ENCODE results near the gene ZNRD2.

ZNRD2 gene

GRCh38 chr11:65574109-65574810 is 4.0 kb downstream of the ZNRD2 start:
- peak; percentile 92 for DNase-seq

- DNase-seq: no peak
Measured at GRCh38 chr11:65574811-65575567, 4.7 kb downstream of the ZNRD2 start.

DNA sequence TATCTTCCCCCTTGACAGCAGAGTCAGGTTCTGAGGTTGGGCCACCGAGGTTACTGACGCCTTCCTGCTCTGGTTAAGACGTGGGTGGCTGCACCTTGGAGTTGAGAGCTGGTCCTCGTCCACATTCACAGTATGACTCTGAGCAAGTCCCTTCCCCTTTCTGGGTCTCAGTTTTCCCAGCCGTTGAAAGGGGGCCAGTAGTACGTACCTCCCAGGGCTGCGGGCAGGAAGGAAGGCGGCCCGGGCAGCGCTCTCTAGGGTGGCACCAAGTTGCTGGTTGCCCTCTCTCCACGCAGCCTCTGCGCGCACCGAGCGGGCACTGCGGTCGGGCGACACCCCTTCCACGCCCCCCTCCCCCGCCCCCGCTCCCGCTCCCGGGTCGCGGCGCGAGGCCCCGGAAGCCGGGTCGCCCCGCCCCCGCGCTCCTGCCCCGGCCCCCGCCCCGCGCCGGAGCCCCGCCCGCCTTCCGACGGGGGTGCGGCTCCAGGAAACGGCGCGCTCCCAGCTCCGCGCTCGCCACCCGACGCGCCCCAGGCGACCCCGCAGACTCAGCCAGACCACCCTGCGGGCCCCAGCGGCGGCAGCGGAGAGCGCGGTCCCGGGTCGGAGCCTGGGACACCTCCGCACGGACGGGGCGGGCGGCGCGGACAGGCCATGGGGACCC is 5.4 kb downstream of the ZNRD2 start, which contains the start of gene EHBP1L1:
TSS of gene EHBP1L1 (plus strand) at position 486 of the 664 bp plus-strand sequence. CDS start 250 bp downstream, outside the sequence.
- peak; percentile 91 for DNase-seq

DNA sequence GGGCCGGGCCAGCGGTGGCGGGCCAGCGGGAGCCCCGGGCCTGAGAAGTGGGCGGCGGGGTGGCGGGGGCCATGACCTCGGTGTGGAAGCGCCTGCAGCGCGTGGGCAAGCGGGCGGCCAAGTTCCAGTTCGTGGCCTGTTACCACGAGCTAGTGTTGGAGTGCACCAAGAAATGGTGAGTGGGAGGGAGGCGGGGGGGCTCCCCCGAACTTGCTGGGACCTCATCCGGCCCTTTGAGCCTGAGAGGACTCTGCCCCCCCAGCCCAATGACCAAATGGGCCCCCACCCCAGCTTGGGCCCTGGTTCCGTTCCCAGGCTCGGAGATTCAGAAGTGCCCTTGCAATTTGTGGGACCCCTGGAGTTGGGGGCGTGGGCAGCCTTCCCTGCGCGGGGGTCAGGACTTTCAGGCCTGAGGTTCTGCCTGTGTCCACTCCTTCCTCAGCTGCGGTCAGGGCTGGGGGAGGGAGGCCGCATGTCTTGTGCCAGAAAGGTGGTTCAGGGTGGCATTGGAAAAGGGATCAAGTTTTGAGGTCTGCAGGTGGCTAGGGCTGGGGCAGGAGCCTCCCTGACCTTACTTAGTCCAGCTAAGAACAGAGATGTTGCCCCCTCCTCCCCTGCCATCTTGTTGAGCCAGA is 6.1 kb downstream of the ZNRD2 start:
- DNase-seq: peak; percentile 29

DNA sequence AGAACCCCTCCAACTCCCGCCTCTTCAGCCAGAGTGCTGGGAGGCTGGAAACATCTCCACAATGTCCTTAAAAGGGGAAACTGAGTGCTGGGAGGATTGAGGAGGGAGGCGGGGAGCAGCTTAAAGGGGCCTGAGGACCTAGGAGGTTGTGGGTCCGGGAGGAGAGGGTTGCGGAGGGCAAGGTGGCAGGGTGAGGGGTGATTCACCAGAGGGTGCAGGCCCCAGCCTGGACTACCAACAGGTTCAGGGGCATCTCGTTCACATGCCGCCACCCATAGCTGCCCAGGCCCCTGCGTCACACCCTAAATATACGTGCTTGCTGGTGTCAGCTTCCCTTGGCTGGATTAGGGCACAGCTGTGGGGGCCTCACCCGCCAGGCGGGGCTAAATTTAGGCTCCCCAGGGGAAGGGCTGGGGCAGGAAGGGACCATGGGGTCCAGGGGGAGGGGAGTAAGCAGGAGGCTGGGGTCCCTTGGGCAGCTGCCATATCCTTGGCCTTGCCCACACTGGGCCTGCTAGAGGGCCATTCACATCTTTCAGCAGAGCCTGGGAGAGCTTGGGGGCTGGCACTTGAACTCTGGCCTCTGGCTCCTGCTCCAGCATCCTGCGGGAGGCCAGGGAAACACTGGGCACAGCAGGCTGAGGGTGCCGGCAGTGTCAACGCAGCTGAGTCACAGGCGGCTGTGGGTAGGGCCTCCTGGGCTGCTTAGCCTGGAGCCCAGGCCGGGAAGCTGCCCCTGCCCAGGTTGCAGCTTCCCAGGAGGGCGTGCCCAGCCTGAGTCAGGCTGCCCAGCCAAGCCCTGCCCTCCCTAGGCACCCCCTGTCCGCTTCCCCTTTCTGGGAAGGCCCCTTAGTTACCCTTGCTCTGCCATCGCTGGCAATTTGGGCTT is 6.8 kb downstream of the ZNRD2 start:
- DNase-seq: peak; percentile 58

DNA sequence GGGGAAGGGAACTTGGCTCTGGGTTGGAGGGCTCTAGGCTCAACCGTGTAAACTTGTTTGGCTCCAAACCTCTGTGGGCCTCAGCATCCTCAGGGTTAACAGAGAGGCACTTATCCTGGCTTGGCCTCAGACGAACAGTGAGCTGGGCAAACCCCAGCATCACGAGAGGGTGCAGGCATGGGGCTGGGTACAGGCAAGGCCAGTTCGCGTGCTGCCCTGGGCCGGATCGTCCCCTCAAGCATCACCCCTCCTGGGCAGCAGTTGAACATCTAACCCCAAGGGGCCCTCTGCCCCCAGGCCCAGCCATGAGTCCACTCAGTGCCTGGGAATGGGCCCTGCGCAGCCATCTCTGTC is 7.5 kb downstream of the ZNRD2 start:
- no peak for DNase-seq

DNA sequence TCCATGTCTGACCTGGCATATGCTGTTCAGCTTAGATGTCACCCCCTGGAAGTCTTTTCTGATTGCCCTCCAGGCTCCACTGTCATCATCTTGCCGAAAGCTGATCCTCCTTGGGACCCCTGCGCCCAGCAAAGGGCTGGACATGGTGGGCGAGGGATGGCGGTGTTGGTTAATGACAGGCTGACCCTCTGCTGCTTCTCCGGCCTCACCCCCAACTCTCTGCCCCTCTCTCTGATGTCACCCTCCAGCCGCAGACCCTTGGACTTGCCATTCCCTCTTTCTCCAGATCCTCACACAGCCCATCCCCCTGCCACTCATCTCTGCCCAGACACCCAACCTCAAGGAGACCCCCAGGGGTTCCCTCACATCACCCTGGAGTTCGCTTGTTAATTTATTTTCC is 7.9 kb downstream of the ZNRD2 start:
- DNase-seq: no peak

DNA sequence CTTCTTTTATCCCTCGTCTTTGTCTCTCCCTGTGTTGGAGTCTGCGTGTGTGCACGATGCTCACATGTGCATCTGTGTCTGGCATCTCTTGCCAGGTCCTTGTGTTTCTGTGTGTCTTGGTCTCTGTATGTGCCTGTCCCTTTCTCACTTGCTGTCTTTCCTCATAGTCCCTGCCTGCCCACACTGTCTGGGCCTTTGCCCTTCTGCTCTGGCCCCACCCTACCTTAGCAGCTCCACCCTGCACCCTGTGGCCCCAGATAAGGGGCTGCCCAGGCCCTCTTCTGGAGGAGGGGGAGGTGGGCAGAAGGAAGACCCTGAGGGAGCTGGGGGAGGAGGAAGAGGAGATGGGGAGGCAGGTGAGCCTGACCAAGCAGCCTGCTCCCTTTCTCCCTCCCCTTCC is 8.4 kb downstream of the ZNRD2 start:
- DNase-seq: no peak

GRCh38 chr11:65579291-65579690 is 9.0 kb downstream of the ZNRD2 start:
- no peak for DNase-seq

DNA sequence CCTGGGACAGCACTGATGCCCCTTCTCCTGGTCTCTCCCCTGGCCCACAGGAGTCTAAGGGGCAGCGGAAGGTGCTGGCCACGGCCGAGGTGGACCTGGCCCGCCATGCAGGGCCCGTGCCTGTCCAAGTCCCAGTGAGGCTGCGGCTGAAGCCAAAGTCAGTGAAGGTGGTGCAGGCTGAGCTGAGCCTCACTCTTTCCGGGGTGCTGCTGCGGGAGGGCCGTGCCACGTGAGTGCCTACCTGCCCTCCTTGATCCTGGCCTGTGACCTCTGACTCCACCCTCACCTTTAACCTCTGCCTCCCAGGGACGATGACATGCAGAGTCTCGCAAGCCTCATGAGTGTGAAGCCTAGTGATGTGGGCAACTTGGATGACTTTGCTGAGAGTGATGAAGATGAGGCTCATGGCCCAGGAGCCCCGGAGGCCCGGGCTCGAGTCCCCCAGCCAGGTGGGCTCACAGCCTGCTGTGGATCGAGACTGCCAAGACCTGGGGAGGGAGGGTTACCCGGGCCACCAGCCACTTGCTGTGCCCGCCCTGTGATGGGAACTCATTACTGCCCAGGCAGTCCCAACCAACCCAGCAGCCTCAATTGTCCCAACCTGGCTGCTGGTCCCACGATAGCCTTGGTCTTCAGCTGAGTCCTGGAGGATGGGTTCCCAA is 9.9 kb downstream of the ZNRD2 start:
- no peak for DNase-seq

- no peak for DNase-seq
Measured at GRCh38 chr11:65580756-65581155, 10.5 kb downstream of the ZNRD2 start.

GRCh38 chr11:65581928-65582327 is 11.7 kb downstream of the ZNRD2 start:
- no peak for DNase-seq

DNA sequence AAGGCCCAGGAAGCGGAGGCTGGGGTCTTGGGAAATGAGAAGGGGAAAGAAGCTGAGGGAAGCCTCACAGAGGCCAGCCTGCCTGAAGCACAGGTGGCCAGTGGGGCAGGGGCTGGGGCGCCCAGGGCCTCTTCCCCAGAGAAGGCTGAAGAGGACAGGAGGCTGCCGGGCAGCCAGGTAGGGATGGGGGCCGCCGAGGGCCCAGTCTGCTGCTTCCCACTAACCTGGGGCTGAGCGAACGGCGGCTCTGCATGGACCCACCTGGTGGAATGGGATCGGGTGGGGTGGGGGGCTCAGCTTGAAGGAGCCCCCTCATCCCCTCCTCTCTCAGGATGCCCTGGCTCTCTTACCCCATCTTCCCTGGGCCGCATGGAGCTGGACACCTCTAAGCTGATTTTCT is 13.3 kb downstream of the ZNRD2 start:
- DNase-seq: no peak

GRCh38 chr11:65584106-65584505 is 13.8 kb downstream of the ZNRD2 start:
- no peak for DNase-seq

DNA sequence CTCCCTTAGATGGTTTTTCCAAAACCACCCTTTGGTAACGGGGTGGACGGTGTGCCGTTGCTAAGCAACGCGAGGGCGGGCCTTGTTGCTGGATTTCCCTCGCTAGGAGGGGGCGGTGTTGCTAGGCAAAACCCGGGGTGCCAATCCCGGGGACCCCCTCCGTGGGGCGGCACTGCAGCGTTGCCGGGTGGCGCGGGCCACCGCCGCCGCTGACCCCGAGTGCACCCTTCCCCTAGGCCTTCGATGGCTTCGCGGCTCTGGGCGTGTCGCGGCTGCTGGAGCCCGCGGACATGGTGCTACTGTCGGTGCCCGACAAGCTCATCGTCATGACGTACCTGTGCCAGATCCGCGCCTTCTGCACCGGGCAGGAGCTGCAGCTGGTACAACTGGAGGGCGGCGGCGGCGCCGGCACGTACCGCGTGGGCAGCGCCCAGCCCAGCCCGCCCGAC is 14.5 kb downstream of the ZNRD2 start:
- DNase-seq: no peak

DNA sequence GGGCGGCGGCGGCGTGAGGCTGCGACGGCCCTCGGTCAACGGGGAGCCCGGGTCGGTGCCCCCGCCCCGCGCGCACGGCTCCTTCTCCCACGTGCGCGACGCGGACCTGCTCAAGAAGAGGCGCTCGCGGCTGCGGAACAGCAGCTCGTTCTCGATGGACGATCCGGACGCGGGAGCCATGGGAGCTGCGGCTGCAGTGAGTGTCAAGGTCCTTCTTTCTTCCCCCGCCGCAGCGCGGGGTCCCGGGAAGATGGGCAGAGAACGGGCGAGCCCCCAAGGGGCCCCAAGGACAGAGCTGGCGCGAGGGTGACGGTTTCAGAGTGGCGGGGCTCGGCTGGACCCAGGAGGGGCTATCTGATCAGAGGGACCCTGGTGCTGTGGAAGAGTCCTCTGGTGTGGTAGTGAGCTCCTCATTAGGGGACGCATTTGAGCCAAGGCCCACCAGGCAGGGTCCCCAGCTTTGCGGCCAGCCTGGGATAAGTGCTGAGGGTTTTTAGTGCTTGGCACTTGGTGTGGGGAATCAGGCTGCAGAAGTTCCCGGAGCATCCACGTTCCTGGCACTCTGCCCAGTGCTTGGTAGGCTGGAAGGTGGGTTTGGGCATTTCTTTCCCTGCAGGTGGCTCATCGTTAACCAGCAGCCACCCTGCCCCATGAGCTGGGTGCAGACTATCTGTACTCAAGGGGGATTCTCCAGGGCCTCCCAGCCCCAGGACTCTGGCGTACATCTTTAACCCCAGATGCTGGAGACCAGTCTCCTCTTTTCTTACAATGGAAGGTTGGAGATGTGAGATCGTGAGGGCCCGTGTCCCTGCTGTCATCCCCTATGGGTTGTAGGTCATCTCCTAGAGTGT is 15.3 kb downstream of the ZNRD2 start:
- DNase-seq: no peak

DNA sequence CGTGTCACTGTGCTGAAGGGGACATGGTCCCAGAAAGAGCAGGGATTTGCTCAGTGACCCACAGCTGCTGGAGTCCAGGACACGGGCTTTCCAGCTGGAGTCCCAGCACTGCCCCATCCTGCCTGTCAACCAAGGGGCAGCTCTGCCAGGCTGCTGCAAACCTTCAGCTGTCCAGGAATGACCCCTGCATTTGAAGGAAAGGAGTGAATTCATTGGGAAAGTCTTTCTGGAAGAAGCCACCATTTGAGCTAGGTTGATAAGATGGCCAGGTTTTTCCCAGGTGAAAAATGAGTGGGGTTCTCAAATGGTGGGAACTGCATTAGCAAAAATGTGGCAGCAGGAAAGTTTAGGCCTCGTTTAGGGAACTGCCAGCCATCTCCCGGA is 16.0 kb downstream of the ZNRD2 start:
- DNase-seq: no peak

DNA sequence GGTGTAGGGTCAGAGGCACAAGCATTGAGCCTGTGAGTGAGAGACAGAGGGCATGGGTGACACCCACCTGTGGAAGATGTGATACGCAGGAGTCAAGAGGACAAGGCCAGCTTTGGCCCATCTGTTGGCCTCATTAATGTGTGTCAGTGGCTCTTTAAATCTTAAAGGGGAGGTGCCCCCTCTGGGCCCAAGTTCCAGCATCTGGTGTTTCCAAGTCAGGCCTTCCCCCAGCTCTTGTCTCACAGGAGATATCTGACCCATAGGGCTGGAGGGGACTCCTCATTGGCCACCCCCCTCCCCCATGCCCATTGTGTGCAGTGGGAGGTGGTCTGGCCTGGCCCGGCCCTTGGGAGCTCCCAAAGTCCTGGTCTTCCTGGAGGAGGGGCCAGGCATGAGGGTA is 16.4 kb downstream of the ZNRD2 start:
- no peak for DNase-seq

DNA sequence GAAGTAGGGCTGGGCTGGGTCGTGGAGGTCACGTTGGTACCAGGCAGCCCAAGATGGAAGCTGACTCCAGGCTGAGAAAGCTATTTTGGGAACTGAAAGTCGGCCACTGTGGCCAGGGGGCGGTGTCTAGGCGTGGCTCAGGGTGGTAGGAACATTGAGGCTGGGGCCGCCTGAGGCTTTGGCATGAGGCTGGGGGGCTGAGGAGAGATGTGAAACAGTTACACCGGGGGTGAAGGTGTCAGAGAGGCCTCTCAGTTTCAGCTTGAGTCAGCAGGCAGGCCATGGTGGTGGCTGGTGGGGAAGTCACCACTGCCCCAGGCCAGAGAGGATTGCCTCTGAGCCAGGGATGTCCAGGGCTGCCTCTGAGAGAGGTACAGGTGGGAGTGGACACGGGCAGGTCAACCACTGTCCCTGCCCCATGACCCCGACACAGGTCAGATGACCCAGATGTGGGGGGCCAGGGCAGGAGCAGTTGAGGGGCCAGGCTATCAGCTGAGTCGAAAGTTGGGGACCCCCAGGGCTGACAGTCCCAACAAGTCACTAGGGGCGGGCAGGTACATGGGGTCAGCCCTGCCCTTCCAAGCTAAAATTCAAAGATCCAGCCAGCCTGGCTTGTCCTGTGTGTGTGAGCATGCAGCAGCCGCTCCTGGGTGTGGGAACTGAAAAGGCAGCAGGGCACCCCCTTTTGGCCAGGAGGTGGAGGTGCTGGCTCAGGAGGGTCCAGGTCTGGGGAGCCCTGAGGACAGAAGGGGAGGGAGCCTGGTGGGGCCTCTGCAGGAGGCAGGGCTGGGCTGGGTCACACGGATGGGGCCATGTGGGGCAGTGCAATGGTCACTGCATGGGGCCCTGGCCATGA is 18.1 kb downstream of the ZNRD2 start:
- peak; percentile 84 for DNase-seq

Data from CD4-positive, alpha-beta T cell treated with Interleukin-6 for 4 hours (primary cell).